GM12891 (cell line): Measurements from ENCODE around the gene SORCS2.

ENCODE experiments used
- SPI1 ChIP-seq: IDR thresholded peaks from 2 replicates; pipeline ENCODE4 v1.6.1; 2011; ENCODE audit warnings: low read depth, low read length, control low read depth
- TAF1 ChIP-seq: IDR thresholded peaks from 2 replicates; pipeline ENCODE4 v1.6.1; 2011; ENCODE audit warnings: low read depth, low read length, control low read depth

GRCh38 chr4:7691061-7691460, 498.7 kb downstream of the SORCS2 start:
- no peak for TF ChIP-seq SPI1
- TF ChIP-seq TAF1, result no peak
